Retina (tissue), 1 donor: ENCODE measurements around the gene EXOC4.
"Not testable (repeated sequence)": the region's sequence is repeated elsewhere in the genome, so short reads cannot be mapped to it uniquely, and the experiment has no call there.

Experiments used
- DNase-seq: peaks from one replicate; pipeline ENCODE4 v3.0.0-alpha.2; 2016

The EXOC4 gene

DNA sequence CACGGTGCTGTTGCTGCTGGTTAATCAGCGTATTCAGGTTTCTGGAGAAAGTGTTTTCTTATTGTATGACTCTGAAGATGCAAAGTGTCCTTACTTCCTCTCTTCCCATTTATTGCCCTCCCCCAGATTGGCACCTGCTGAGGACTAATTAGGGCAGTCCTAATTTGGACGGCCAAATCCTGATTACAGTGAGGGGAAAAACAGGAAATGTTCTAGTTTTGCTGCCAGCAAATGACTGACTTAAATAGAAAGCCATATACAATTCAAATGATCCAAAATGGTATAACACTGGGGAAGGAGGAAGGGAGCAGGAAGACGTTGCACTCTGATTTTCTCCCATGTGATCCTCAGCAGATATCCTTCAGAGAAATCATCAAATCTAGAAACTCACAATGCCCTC lies 651.9 kb downstream of the EXOC4 start:
- DNase-seq = no peak

DNA sequence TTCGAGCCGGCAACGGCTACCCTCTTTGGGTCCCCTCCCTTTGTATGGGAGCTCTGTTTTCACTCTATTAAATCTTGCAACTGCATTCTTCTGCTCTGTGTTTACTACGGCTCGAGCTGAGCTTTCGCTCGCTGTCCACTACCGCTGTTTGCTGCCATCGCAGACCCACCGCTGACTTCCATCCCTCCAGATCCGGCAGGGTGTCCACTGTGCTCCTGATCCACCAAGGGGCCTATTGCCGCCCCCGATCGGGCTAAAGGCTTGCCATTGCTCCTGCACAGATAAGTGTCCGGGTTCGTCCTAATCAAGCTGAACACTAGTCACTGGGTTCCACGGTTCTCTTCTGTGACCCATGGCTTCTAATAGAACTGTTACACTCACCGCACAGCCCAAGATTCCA lies 653.7 kb downstream of the EXOC4 start:
- DNase-seq = not testable (repeated sequence)

DNA sequence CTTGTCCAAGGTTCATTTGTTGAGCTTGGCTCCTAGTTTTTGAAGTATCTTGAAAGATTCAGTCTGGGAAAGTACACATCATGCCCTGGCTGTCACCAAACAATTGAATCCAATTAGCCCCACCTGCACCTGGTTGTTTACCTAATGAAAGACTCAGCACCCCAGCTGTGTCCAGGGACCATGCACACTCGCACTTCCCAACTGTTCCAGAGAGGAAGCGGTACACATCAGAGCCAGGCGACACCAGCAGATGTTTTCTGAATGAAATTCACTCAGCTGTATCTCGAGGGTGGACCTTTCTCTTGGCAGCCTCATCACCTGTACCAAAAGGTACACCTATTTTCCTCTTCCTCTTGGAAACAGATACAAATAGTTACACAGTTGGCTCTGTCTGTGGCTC lies 657.9 kb downstream of the EXOC4 start:
- DNase-seq = no peak

DNA sequence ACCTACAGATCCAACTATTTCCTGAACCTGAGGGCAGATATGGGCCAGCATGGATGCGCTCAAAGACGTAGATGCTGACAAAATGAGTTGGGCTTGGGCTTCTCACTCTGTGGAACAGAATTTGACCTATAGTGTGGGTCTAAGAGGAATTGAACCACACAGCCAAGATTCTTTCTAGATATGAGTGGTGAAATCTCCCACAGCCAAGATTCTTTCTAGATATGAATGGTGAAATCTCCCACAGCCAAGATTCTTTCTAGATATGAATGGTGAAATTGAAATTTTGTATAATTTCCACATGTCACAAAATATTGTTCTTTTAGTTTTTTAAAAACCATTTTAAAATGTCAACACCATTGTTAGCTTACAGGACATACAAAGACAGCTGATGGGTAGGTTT lies 658.8 kb downstream of the EXOC4 start:
- DNase-seq = no peak

DNA sequence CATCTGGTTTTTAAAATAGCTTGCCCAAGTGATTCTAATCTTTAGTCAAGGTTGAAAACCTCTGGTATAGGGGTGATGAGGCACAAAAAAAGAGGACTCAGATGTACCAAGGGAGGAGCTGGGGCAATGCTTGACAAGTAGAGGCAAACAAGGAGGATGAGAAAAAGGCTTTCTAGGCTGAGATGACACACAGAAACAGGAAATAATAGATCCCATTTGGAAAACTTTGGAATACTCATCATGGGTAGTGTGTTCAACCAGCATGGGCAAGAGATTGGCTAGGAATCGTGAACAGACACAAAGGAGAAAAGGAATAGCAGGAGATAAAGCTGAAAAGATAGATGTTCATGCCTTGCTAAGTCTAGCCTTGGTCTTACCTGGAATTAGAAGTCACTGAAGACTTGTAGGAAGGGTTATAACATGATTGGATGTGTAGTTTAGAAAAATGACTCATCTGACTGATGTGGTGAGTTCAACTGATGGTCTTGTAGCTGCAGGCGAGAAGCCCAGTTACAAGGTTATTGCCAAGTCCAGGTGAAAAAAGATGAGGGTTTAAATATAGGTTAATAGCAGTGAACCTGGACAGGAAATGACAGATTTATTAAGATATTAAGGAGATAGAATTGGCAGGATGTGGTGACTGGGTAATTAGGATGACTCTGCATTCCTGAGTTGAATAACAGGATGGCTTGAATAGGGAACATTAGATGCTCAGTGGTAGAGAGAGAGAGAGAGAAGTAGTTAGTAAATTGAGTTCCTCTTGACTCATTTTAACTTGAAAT lies 660.2 kb downstream of the EXOC4 start:
- DNase-seq = no peak

DNA sequence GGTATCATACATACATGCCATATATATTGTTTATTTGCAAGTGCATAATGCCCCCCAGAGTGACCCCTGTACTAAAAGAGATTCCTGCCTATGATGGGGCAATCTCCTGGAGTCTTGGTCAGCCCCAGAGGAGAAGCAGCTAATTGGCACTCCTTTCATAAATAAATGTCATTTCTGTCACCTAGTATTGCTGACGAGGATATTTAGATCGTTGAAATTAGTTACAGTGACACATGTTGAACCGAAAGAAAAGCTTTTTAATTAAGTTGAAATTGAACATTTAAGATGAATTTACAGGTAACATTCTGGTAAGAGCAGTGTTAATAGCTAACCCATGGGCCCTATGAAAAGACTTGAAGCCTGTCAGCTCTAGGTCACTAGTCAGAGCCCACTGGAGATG lies 663.7 kb downstream of the EXOC4 start:
- no peak for DNase-seq

DNA sequence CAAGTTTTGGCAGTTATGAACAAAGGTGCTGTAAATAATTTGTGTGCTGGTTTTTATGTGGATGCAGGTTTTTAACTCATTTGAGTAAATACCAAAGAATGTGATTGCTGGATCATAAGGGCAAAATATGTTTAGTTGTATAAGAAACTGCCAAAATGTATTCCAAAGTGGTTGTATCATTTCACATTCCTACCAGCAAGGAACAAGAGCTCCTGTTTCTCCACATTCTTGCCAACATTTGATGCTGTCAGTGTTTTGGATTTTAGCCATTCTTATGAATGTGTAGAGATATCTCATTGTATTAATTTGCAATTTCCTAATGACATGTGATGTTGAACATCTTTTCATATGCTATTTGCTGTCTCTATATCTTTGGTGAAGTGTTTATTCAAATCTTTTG lies 666.9 kb downstream of the EXOC4 start:
- DNase-seq = no peak

DNA sequence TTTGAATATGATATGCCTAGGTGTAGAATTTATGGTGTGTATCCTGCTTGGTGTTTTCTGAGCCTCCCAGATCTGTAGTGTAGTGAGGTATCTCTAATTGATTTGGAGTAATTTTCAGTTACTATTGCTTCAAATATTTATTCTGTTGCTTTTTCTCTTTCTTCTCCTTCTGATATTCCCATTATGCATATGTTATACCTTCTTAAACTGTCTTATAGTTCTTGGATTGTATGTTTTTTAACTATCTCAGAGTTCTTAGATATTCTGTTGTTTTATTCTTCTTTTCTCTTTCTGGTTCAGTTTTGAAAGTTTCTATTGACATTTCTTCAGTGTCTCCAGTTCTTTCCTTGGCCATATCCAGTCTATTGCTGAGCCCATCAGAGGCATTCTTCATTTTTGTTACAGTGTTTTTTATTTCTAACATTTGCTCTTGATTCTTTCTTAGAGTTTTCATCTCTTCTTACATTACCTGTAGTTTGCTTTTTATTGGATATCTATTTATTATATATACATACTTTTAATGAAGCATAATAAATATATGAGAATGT lies 668.8 kb downstream of the EXOC4 start:
- no peak for DNase-seq

DNA sequence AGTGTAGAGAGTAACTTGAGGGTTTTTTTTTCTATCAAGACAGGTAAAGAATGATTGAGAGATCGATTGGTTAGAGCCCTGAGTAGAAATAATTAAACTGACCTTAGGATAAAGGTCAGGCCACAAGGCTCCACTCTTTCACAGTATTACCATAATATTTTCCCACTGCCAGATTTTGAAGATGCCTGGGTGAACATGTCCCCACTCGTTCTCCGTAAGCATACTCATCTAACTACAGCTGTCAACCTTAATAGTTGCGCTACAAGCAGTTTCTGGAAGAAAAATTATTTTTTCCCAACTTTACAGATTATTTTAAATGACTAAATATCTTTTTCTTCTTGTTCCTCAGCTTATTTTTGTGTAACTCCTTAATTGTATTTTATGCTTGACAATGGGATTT lies 671.1 kb downstream of the EXOC4 start:
- no peak for DNase-seq

DNA sequence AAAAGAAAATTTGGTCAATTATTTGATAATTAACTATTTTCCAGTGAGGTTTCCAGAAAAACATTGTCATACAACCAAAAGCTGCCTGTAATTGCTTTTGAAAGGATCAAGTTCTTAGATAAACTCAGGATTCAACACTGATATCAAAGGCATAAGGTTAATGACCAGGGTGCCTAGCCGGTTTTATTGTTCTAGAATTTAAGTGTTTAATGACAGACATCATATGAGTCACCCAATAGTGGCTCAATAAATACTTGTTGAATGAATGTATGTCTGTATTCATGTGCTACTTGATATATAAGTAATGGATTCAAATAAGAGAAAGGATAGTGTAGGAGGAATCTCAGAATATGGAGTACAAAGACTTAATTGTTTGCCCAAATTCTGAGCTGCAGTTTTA lies 678.2 kb downstream of the EXOC4 start:
- DNase-seq = no peak

DNA sequence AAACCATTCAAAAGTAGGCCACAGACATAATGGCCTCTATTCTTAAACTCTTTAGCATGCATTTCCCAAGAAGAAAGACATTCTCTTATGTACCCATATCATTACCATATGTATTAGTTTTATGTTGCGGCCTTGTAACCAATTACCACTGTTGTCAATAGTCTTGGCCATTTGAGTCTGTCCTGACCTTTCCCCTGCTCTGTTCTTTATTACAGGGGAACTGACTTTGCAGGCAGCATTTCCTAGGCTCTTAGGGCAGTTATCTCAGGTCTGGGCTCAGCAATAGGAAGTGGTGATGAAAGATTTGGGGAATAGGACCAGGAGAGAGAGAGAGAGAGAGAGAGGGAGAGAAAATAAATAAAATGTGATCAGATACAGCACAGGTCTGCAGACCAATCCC lies 679.7 kb downstream of the EXOC4 start:
- DNase-seq = no peak

DNA sequence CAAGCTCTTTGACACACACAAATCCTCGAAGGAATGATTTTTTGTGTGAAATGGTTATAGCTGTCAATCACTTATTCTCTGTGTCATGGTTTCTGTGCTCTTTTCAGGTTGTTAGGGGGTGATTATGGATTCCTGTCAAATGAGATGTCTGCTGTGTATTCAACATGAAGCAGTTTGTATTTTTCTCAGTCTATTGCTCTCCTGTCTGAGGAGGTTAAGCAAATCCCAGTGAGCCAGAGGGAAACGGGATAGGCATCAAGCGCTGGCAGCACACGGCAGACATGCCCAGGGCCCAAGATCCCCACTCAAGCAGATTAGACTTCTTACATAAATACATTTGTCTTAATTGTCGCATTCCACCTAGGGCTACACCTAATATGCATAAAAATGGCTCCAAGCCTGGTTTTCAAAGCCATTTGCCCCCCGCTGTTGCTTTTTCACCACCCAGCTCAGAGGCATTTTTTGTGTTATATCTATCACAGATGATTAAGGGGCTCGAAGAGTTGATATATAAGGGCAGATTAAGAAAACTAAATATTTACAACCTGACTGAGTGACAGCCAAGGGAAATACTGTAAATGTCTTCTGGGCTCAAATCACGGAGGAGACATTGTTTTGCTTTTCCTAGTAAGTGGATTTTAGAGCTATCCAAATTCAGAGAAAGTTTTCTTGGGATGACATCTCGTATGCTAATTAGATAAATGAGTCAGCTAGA lies 681.5 kb downstream of the EXOC4 start:
- DNase-seq = peak; percentile 69

DNA sequence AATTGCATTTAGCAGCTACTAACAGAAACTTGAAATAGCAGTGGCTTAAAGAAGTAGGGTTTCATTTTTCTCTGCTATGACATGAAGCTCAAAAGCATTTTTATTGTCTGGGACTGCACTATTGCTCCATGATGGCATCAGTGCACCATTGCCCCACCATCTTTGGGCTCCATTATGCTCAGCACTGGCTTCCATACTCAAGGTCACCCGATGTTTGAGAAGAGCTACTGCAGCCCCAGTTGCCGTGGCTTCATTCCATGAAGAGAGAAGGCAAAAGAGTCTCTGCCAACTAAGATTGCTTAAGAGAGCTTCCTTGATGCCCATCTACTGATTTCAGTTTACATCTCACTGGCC lies 682.1 kb downstream of the EXOC4 start:
- no peak for DNase-seq

DNA sequence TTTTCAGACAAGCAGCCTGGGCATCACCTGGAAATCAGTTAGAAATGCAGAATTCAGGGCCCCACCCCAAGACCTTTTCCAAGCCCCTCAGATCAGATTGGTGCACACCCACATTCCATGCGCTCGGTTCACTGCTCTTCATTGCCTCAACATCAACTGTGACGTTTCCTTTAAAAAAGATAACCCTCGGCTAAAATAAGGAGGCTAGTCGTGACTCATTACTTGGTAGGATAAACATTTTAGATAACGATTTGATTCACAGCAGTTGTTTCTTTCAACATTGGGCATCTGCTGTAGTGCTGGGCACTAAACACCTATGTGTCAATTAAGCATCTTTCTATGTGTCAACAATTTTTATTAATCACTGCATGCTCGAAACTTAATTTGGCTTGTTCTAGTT lies 683.2 kb downstream of the EXOC4 start:
- no peak for DNase-seq

DNA sequence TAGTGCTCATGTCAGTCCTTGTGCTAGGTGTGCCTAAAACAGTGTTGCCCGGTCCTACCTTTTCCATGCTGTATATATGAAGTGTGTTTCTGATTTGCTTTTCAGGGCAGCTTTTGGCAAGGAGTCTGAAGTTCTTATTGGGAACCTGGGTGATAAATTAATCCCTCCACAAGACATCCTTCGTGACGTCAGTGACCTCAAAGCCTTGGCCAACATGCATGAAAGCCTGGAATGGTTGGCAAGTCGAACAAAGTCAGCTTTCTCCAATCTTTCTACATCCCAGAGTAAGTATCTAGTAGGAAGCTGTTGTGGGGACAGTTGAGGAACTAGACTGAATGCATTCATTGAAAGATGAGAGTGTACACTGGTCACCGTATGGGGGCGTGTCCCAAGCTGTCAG lies 684.9 kb downstream of the EXOC4 start:
- no peak for DNase-seq

DNA sequence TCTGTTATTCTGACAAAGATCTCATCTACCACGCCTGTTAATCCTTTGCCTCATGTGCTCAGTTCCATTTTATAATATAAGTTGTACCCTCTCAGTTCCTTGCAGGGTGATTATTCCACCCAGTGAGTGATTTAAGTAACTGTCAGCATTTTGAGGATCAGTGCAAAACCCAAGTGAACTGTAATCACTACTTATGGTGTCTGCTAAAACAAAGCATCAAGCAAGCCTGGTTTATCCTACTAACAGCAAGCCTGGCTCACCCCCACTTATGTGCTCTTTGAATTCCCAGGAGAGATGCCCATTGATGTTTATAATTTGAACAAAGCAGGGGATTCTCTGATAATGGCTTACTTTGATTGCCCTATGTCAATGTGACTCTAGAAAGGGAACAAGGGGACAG lies 687.5 kb downstream of the EXOC4 start:
- peak; percentile 25 for DNase-seq

DNA sequence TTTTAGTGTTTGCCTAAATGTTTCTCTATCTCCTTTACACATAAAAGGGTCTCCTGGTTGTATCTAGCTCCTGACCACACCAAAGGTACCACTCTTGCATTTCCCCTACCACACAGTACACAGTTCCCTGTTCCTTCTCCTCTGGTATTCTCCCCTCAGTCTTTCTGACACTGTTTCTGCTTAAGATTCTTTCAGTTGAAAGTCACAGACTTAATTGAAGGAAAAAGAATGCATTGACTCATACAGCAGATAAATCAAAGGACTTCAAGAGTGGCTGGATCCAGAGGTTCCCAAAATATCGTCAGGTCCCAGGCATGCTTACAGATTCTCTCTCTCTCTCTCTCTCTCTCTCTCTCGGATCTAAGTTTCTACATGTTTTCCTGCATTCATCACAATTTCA lies 688.6 kb downstream of the EXOC4 start:
- no peak for DNase-seq

DNA sequence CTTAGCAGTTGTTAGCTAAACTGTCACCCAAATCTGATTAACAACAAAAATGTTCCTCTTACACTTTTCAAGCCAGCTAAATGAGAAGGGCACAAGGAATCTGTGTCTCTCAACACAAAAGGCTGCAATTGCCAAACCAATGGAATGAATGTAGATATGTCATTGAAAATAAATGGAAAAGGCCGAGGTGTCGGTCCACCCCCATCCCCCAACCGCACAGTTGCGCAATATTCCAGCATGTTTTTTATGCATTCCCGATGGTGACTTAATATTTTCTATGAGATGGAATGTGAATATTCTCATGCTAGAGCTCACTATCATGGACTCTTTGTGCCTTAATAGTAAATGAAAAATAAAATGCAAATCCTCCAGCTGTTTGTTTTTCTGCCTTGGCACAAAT lies 692.6 kb downstream of the EXOC4 start:
- no peak for DNase-seq

DNA sequence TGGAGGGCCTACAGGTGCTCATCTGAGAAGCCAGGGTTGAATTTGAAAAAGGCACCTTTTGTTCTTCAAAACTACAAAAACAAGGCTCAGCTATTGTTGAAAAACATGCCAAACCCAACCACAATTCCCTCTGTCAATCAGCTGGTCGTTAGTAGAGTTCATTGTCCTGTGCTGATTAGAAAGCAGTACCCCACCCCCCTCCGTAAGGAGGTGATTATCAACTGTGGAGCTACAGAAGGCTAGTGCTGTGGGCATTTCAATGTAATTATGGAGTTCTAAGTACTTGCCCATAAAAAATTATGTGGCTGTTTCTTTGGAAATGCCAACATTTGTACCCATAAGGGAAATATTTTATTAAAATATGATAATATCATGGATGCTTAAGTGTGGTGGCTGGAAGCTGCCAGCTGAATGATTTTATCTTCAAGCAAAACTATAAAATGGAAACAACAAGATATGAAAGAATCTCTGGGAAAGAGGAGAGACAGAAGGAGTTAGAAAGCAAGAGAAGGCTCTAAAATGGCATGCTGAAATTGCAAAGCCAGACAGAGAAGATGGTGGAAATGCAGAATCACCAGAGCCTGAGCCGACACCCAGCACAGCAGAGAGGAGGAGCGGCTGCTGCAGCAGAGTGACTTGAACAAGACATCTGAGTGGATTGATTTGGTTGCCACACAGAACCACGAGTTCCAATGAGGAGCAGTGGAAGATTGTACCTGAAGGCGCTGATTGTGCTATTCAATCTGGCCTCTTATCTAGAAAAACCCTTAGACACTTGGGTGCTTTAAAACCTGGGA lies 694.8 kb downstream of the EXOC4 start:
- DNase-seq = no peak

DNA sequence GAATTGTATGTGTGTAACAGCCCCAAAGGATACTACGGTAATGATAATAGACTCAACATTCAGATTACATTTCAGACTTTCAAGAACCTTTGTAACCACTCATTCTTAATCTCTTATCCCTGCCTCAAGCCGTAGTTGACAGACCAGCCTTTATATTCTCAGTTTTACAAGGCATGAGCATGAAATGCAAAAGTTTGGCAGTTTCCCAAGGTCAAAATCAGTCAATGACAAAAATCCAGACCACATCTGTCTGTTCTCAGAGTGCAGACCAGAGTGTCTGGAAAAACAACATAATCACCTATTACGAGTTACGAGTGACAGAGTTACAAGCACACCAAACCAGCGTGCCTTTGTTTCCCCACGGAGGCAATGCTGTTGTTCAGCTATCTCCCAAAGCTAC lies 695.7 kb downstream of the EXOC4 start:
- DNase-seq = no peak

DNA sequence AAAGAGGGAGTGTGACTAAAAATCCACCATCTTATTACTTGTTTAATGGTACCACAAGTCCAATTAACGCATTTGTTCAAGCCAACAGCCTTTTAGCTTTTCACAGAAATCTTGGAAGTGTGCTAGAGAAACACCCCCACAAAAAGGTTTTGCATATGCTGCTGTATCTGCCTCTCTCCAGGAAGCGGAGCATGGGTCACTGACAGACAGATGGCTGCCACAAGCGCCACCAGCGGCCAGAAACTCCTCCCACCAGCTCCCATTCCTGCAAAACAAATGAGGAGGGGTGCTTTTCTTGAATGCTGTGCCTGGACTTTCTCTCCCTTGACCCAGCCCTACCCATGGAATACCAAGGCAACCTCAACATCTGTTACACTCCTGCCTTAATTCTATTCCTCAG lies 698.0 kb downstream of the EXOC4 start:
- no peak for DNase-seq

DNA sequence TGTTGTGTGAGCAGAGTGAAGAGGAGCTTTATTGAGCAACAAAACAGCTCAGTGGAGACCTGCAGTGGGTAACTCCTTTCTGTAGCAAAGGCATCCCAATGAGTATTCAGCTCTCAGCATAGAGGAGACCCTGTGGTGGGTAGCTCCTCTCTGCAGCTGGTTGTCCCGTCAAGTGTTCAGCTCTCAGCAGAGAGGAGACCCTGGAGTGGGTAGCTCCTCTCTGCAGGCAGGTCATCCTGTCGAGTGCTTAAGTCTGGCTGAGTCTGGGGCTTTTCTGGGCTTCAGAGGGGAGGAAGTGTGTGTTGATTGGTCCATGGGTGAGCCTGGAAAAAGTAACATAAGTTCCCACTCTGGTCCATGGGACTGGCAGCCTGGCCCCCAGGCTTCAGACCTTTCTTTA lies 702.3 kb downstream of the EXOC4 start:
- DNase-seq = no peak

DNA sequence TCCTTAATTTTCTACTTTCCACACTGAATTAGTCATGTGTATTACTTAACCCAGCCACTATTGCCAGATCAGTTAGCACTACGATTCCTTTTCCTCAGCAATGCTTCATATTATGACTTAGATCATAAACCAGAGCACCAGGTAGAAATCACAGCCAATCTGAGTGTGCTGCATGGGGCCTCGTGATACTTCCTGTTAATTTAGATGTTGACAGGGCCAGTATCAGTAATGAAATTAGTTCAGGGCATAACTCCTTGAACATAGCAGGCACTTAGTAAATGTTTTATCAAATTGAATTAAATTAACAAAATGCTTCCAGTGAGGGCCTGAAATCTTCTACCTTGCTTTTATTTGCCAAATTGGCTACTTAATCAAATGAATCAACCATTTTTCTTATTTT lies 705.0 kb downstream of the EXOC4 start:
- no peak for DNase-seq

DNA sequence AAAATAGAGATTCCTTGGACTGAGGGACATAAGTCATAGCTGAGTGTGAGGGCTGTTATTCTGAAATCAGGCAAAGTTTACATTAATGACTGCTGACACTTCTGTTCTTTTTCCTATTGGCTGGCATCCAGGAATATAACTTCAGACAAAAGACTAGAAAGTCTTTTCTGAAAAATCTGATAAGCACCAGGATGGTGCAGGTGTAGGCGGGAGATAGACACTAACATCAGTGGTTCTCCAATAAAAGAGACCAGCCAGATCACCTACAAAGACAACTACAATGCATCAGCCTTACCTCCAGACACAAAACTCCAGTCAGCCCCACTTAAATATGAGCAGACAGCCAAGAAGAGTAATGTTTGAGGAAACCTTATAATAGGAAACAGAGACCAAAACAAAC lies 705.9 kb downstream of the EXOC4 start:
- DNase-seq = no peak
